ENCODE results near the gene MST1. TPM values are rescaled to one million over a fixed set of nuclear protein-coding genes. Genes with fewer than 3 reads are reported as not detected.

Gene MST1
- total RNA-seq, 1 donor from 2014 or later, result 10.9 TPM

GRCh38 chr3:49719214-49719884, 30.1 kb upstream of the MST1 start, which contains the start of gene AMIGO3:
TSS of gene AMIGO3 (minus strand) at chr3:49719684. CDS start at chr3:49719465, 219 bp downstream.
- intact Hi-C loops (cut with micrococcal nuclease), result loop anchor here (1.0 kb wide), 9 partner anchors 30 to 580 kb away; partner anchors contain the start of genes APEH, BSN, HYAL3 and IP6K1

DNA sequence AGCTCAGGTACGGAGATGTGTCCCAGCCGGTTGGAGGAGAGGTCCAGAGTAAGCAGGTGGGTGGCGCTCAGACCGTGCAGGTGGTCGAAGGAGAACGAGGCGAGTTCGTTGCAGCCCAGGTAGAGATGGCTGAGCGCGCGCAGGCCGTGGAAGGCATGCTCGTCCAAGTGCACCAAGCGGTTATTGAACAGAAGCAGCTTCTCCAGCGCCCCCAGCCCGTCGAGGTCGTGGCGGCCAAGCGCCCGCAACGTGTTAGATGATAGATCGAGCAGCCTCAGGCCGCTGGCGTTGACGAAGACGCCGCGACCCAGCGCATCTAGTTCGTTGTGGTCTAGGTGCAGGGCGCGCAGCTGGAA, 29.6 kb upstream of the MST1 start:
- intact Hi-C loops (cut with micrococcal nuclease), result loop anchor here (1.0 kb wide), 9 partner anchors 30 to 580 kb away; partner anchors contain the start of genes APEH, BSN, HYAL3 and IP6K1

- intact Hi-C loops (cut with micrococcal nuclease), result no loop called here
These were observed 28.9 kb upstream of the MST1 start for GRCh38 chr3:49717959-49718857.

GRCh38 chr3:49717211-49717958, 28.1 kb upstream of the MST1 start:
- intact Hi-C loops (cut with micrococcal nuclease), result no loop called here

DNA sequence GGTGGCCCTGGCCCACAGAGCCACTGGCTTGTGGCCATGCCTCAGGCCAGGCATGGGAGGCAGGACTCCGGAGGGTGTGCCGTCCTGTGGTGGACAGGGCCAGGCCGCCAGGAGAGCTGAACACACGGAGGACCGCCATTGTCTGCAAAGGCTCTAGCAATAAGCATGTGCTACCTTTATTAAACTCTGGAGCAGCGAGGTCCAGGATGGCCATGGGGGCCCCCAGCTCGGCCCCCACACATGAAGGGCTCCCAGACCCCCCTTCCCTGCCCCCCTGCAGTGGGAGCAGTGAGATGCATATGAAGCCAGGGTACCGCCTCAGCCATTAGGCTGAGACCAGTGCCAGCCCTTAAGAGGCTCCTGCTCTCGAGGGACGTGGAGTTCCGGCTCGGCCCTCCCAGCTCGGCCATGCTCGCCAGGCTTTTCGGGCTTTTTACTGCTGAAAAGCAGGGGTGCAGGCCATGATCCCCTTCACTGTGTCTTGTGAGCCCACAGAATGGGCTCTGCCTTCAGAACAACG, 27.5 kb upstream of the MST1 start:
- intact Hi-C loops (cut with micrococcal nuclease), result no loop called here

DNA sequence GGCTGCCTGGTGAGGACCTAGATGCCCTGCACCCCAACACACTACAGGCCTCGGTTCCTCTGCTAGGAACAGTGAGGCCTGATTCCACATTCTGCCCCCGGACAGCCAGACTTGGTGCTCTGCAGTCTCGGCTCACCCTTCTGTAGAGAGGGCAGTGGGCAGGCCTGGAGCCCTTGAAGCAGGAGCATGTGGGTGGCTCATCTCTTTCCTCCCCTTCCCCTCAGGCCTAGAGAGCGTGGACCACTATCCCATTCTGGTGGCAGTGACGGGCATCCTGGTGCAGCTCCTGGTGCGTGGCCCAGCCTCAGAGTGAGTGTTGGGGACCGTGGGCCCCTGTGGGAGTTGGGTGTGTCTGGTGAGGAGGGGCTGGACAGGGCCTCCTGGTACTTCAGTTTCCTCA, 26.9 kb upstream of the MST1 start:
- intact Hi-C loops (cut with micrococcal nuclease), result no loop called here

DNA sequence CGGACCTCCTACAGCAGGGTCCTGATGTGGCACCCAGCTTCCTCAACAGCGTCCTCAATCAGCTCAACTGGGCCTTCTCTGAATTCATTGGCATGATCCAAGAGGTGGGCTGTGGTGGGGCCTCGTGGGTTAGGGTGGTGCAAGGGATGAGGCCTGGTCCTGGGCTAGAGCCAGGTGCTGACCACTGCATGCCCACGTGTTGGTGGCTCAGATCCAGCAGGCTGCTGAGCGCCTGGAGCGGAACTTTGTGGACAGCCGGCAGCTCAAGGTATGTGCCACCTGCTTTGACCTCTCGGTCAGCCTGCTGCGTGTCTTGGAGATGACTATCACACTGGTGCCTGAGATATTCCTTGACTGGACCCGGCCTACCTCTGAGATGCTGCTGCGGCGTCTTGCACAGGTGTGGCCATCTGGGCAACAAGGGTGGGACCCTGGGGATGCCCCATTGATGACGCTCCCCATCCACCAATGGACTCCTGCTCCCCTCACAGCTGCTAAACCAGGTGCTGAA, 26.4 kb upstream of the MST1 start:
- intact Hi-C loops (cut with micrococcal nuclease), result no loop called here

DNA sequence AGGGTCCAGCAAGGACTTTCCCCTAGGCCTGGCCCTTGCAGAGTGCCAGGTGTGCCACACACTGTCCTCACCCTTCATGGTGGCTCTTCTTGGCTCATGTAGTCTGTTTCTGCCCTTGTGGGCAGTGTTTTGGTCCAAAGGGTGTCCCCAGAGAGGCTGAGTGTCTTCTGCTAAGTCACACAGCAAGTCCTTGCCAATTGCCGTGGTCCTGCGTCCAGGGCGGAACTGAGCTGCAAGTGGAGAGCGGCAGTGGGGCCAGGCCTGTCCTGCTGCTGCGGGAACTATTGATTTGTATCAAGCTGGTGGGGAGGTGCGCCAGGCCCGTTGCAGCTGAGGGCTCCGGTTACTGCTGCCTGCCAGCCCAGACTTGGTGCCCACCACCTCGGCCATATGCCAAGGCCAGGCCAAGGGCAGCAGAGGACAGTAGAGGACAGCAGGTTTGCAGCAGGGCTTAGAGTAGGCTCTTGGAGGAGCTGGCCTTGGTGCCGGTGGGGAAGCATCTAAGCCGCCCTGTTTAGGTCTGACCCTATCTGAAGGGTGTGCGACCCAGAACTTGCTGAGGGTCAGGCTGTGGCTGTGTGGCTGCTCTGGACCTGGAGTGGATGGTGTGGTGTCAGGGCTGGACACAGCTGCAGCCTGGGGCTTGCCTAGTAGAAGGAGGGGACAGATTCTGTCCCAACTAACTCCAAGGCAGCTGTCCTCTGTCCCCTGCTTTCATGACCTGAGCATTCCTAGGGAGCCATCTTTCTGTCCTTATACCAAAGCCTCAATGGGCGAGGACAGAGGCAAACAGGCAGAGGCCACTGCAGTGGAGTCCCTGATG, 25.7 kb upstream of the MST1 start:
- intact Hi-C loops (cut with micrococcal nuclease), result no loop called here

- intact Hi-C loops (cut with micrococcal nuclease), result no loop called here
These were observed 24.2 kb upstream of the MST1 start for GRCh38 chr3:49713336-49714105.

GRCh38 chr3:49712631-49713317, 23.5 kb upstream of the MST1 start:
- intact Hi-C loops (cut with micrococcal nuclease), result no loop called here

DNA sequence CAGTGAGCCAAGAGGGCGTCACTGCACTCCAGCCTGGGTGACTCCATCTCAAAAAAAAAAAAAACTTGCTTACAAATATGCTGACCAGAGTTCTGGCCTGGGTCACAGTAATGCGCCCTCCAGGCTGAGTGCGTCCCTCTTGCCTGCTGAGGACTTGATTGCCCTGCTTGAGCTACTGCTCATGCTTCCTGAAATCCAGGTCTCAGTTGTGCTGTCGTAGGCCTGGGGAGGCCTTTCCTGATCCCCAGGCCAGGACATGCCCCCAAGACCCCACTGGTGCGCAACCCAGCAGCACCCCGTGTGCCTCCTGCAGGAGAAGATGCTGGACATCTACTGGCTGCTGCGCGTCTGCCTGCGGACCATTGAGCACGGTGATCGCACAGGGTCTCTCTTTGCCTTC, 22.9 kb upstream of the MST1 start:
- intact Hi-C loops (cut with micrococcal nuclease), result no loop called here

GRCh38 chr3:49711489-49711888, 22.2 kb upstream of the MST1 start:
- intact Hi-C loops (cut with micrococcal nuclease), result no loop called here

GRCh38 chr3:49709852-49710251, 20.6 kb upstream of the MST1 start:
- intact Hi-C loops (cut with micrococcal nuclease), result no loop called here

DNA sequence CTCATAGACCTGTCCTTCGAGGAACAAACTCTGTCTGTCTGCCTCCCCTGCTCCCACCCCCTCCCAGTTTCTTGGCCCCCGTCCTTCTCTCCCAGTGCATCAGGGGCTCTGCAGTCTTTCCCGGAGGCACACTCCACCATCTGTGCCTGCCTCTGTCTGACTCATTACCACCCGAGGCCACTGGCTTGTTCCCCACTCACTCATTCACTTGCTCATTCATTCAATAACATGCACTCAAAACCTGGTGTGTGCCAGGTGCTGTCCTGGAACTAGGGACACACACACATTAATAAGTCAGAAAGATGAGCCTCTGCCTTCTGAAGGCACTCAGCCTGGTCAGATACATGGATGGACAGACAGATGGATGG, 17.8 kb upstream of the MST1 start:
- intact Hi-C loops (cut with micrococcal nuclease), result no loop called here

- intact Hi-C loops (cut with micrococcal nuclease), result no loop called here
These were observed 17.3 kb upstream of the MST1 start for GRCh38 chr3:49706456-49707112.

DNA sequence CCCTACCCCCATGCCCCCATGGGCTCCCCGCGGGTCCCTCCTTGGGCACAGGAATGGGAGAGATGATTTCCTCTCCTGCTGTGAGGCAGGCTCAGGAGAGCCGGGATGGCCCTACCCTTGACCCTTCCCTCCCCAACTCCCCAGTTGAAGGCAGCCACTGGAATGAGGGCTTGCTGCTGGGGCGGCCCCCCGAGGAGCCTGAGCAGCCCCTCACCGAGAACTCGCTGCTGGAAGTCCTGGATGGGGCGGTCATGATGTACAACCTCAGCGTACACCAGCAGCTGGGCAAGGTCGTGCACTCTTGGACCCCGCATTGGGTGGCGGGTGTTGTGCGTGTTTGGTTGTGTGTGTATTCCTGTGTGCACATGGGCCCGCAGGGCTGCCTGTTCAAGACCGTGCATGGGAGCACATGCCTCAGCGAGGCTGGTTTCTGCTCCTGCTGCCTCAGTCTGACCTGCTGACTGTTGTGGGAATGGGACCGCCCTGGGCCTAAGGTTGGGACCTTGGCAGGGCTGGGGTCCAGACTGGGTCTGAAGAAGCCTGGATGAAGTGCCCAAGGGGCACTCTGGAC, 16.2 kb upstream of the MST1 start:
- intact Hi-C loops (cut with micrococcal nuclease), result no loop called here

DNA sequence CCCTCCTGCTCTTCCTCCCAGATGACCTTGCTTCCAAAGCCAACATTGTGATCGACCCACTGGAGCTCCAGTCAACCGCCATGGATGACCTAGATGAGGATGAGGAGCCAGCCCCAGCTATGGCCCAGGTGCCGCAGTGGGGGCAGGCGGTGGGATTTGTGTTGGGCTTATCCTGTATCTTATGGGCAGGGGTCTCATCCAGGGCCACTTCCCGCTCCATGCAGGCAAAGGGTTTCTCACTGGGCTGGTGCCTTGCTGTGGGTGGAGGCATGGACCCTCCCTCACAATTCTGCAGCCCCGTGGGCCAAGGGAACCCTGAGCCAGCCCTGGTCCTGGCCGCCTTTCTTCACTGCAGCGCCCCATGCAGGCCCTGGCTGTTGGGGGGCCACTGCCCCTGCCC, 15.4 kb upstream of the MST1 start:
- intact Hi-C loops (cut with micrococcal nuclease), result loop anchor here (5.0 kb wide), 1 partner anchor 203 kb away; no protein-coding TSS in a partner anchor

- intact Hi-C loops (cut with micrococcal nuclease), result loop anchor here (1.0 to 5.0 kb wide), 3 partner anchors 98 to 203 kb away; no protein-coding TSS in a partner anchor
These were observed 14.7 kb upstream of the MST1 start for GRCh38 chr3:49703956-49704355.

Data from T-helper 1 cell treated with Interleukin-12 subunit alpha and Interleukin-12 subunit beta and Interleukin-4 antibody, amounts not matched to agents 30 ng/mL and 1 ng/mL, for 36 hours (primary cell).